OCI-M1 (cell line): Measurements from ENCODE around the gene WNT16.
"Not testable (repeated sequence)": the region's sequence is repeated elsewhere in the genome, so short reads cannot be mapped to it uniquely, and the experiment has no call there.

Source experiments
- DNase-seq: peaks from one replicate; lab custom pipeline; 2025; lab: John Stamatoyannopoulos, UW

Gene WNT16

DNA sequence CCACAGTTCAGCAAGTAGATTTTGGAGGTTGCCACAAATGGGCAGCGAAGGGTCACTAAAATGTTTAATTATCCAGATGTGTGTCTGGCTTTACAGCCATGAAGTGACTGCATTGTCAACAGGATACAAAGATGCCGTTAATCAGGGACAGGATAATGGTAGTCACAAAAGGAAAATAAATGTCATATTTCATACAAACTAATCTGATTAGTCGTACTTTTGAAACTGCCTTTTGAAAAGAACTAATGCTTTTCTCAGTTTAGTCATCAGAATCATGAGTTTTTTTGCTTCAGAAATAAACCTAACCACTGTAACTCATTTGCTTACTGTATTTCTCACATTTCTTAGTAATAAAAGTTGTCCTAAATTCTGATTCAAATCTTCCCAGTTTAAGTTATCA is 22.2 kb upstream of the WNT16 start:
- DNase-seq: no peak

- DNase-seq: no peak
Observed at GRCh38 chr7:121307021-121307574, 21.7 kb upstream of the WNT16 start.

DNA sequence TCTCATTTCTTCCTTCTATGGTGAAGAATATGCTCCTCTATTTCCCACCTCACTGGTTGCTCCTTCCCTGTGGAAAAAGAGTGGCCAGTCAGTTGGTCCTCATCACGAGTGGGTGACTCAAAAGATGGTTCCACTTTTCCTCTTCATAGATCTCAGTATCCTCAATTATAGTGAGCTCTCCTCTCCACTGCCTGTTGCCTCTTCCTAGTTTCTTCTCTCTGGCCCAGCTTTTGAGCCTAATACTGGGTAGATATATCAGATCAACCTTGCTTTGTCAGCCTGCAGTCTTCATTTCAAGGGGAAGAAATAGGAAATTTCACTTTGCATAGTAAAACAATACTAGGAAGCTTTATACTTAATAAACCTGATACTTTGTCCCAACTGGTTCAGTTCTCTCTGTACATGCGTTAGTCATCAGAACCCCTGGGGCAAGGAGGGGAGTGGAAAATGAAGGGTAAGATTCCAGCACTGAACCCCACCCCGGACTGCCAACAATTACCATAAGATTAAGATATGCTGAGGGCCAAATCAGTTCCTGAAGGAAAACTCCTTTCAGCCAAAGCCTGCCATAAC is 15.5 kb upstream of the WNT16 start:
- no peak for DNase-seq

- DNase-seq: peak; percentile 71
Observed at GRCh38 chr7:121313793-121314676, 14.8 kb upstream of the WNT16 start.

GRCh38 chr7:121315170-121315569 is 13.6 kb upstream of the WNT16 start:
- not testable (repeated sequence) for DNase-seq

DNA sequence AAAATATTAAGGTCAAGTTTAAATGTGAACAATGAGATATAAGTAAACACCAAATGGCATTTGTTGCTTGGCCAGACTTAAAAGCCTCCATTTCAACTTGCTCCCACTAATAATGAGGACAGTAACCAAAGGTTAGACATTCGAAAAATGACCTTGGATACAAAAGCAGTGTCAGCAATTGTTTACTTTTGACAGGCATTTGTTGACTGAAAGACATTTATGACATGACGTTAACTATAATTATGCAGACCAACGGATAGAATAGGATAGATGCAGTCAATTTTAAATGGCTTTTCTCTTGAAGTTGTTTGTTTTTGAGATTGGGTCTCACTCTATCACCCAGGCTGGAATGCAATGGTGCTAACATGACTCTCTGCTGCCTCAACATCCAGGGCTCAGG is 6.3 kb upstream of the WNT16 start:
- DNase-seq: no peak

DNA sequence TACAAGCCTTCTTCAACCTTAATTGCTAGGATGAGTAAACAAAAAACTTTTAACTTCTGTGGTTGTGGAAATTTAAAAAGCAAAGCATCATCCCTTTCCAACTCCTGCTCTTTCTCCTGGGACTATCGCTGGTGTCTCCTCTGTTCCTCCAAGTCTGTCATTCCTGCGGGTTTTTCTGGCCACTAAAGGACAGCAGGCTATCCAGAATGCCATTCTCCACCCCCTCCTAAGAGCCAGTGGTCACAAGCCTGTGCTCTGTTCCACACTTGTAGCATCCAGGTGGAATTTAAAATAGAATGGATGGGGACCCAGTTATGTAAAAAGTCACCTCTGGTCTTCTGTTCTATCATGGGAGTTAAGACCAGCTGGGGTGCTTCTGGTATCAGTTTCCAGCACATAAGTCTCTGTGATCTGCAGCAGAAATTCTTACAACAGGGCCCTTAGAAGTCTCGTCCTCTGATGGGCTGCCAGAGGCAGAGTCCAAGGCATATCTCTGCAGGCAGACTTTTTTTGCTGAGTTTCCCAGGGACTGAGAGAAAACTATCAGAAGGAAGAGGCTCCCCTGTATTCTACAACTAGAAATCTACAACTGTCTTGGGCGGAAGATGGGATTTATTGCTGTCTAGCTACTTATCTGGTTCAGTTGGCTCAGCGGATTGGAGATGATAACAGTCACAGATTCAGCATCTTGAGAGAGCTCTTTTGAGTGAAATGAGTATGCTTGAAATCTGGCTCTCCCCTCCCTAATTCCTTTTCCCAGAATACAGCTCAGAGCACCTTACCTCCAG is 5.1 kb upstream of the WNT16 start:
- DNase-seq: no peak

DNA sequence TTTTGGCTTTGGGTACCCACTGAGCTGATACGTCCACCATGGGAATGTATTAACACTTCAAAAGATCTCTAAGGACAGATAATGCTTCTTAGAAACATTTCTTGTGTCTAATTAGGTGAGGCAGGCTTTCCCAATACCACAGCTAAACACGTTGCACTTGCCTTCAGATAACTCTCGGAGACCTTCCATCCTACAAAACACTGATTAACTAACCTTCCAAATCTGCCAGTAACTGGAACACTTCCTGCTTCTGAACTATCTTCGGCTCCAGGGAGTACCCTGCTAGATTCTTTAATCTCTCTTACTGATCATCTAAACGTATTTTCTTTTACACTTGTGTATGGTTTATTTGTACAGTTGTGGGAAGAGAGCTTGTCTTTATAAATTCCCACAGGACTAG is 1.1 kb upstream of the WNT16 start:
- DNase-seq: no peak

DNA sequence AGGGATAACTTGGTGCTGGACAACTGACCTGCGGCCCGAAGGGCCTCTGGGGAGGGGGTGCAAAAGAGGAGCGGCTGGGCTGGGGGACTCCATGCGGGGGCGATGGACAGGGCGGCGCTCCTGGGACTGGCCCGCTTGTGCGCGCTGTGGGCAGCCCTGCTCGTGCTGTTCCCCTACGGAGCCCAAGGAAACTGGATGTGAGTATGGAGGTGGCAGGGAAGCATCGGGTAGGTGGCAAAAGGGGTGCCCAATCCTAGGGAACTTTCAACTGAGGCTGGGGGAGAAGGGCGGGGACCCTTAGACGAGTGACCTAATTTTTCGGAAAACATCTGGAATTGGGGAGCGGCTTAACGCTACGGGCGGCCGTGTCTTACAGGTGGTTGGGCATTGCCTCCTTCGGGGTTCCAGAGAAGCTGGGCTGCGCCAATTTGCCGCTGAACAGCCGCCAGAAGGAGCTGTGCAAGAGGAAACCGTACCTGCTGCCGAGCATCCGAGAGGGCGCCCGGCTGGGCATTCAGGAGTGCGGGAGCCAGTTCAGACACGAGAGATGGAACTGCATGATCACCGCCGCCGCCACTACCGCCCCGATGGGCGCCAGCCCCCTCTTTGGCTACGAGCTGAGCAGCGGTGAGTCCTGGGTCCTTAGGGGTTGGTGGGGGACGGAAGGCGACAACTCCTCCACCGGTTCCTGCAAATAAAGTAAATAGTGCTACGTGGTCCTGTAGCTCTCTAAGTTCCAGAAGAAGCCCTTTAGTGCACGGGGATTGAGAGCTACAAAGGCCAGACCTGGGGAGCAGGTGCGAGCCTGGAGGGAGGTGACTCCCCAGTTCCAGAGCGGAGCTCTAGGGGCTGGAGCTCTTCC is 622 bp downstream of the WNT16 start:
- DNase-seq: no peak

DNA sequence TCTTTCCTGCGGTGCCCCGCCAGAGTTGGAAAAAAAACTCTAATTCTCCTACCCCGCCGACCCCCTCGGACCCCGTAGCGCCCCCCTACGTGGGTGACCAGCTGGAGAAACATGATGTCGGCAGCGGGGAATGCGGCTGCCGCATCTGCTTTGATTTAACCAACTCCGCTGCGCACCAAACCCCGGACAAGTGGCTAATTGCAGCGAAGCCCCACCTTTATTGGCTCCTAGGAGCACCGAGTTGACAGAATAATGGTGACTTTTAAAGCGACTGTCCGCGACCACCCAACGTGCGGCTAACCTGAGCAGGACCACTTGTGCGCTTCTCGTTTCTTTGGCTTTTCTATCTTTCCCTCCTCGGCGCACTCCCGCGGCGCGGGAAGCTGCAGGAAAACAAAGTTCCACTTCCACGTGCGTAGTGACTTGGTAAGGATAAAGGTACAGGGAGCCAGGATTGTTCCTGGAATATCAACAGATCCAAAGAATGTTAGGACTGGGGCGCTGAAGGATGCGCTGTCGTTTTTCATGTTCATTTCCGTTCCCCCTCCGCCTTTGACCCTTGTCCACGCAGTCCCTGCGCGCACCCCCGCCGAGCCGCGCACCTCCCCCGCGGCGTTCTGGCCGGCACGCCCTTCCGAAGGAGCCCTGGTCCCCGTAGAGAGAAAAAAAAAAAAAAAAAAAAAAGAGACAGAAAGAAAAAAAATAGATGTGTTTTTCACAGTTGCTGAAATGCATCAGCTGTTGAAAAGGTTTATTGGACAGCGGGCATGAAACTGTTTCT is 1.4 kb downstream of the WNT16 start:
- no peak for DNase-seq

DNA sequence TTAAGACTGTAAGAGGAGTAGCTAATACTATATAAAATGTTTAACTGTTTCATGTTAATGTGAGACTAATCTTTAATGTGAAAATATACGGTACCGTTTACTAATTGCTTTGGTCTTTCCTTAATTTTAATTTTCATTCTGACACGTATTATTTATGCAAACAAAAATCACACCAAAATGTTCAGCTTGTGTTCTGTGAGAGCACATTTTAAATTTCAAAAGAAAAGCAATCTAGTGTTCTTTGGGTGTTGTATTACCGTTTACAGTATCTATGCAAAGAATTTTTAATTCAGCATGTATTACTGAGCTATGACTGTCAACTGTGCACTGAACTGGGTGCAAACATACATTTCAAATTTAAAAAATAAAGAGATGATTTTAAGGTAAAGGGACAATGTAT is 2.2 kb downstream of the WNT16 start:
- DNase-seq: no peak

DNA sequence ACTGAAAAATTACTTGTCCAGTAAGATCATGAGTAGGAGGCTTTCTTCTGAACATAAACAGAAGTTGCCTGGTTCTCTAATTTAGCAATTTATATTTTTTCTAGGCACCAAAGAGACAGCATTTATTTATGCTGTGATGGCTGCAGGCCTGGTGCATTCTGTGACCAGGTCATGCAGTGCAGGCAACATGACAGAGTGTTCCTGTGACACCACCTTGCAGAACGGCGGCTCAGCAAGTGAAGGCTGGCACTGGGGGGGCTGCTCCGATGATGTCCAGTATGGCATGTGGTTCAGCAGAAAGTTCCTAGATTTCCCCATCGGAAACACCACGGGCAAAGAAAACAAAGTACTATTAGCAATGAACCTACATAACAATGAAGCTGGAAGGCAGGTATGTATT is 2.8 kb downstream of the WNT16 start:
- no peak for DNase-seq

GRCh38 chr7:121334376-121334775 is 5.6 kb downstream of the WNT16 start:
- no peak for DNase-seq

- no peak for DNase-seq
Observed at GRCh38 chr7:121334875-121335648, 6.3 kb downstream of the WNT16 start.

GRCh38 chr7:121336579-121336978 is 7.8 kb downstream of the WNT16 start:
- no peak for DNase-seq

- peak; percentile 62 for DNase-seq
Observed at GRCh38 chr7:121337398-121337797, 8.6 kb downstream of the WNT16 start.

DNA sequence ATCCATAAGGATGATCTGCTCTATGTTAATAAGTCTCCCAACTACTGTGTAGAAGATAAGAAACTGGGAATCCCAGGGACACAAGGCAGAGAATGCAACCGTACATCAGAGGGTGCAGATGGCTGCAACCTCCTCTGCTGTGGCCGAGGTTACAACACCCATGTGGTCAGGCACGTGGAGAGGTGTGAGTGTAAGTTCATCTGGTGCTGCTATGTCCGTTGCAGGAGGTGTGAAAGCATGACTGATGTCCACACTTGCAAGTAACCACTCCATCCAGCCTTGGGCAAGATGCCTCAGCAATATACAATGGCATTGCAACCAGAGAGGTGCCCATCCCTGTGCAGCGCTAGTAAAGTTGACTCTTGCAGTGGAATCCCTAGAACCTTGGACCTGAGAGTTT is 10.3 kb downstream of the WNT16 start:
- no peak for DNase-seq

DNA sequence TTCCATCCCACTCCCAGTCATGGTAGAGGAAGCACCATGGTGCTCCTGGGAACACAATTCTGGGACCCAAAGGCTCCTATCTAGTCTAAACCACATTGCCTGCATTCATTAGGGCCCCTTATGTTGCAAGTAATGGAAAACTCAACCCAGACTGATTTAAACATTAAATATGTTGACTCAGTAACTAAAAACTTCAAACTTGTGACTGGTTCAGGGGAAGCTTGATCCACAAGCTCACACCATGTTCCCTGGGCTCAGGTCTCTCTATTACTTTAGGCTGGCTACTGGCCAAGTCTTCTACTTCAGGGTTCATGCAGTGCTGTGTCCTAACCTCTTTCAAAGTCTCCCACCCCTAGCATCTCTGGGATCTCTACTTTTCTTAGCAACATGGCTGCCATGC is 13.1 kb downstream of the WNT16 start:
- no peak for DNase-seq

DNA sequence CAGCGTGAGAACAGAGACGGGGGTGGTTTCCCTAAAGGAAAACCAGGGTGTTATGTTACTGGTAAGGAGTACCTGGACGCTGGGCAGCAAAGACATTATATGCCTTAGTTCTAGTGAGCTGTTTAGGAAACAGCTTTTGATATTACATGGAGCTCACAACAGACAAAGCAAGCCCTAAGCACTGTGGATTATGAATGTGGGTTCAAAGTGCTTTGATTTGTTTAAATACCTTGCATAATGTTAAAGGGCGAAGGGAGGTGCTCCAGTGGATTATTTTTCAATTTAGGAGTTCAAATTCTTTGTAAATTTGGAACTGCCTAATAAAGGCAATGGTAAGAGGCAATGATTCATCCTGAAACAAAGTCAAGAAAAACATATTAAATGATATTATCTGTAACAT is 13.8 kb downstream of the WNT16 start:
- no peak for DNase-seq

DNA sequence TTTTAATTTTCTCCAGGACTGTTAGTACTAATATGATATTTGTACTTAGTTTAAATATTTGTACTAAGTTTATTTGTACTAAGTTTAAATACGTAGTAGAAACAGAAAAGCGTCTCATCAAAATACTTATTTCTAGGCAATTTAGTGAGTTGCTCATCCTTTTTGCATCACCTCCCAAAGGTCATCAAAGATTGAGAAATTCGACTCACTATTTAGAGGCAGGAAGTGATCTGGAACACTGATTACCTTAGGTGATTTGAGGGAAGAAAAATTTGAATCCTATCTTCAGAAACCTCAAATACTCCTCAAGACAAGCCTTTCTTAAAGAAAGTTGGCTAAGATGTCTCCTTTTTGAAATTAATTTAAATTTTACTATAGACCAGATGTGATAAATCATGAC is 14.5 kb downstream of the WNT16 start:
- DNase-seq: no peak
